Stimulated activated CD8-positive, alpha-beta memory T cell treated with anti-CD3 and anti-CD28 coated beads, Interleukin-12 subunit alpha, Interleukin-12 subunit beta, amount 100 ng/mL, for 1 hour (primary cell): ENCODE results near the gene RGS10.
"Not testable (repeated sequence)": the region's sequence is repeated elsewhere in the genome, so short reads cannot be mapped to it uniquely, and the experiment has no call there.

Experiments
- DNase-seq: peaks from one replicate; pipeline ENCODE4 v3.0.0-alpha.2; 2020; ENCODE audit warnings: low read depth

The RGS10 gene

GRCh38 chr10:119469325-119469707 lies 73.2 kb downstream of the RGS10 start:
- DNase-seq: no peak

GRCh38 chr10:119468542-119469324 lies 73.8 kb downstream of the RGS10 start:
- no peak for DNase-seq

- no peak for DNase-seq
Observed at GRCh38 chr10:119466655-119467054, 75.9 kb downstream of the RGS10 start.

GRCh38 chr10:119466076-119466475 lies 76.4 kb downstream of the RGS10 start:
- DNase-seq: no peak

DNA sequence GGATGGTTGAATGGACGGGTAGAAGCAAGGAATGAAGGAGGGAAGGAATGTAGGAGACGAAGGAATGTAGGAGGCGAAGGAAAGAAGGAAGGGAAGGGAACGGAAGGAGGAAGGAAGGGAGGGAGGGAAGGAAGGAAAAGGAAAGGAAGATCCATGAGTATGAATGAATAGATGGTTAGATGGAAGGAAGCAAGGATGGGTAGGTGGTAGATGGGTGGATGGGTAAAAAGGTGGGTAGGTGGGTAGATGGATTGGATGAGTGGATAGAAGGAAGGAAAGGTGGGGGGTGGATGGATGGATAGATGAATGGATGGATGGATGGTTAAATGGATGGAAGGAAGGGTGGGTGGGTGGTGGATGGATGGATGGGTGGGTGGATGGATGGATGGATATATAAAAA lies 77.4 kb downstream of the RGS10 start:
- DNase-seq: no peak

GRCh38 chr10:119463195-119463594 lies 79.3 kb downstream of the RGS10 start:
- not testable (repeated sequence) for DNase-seq

DNA sequence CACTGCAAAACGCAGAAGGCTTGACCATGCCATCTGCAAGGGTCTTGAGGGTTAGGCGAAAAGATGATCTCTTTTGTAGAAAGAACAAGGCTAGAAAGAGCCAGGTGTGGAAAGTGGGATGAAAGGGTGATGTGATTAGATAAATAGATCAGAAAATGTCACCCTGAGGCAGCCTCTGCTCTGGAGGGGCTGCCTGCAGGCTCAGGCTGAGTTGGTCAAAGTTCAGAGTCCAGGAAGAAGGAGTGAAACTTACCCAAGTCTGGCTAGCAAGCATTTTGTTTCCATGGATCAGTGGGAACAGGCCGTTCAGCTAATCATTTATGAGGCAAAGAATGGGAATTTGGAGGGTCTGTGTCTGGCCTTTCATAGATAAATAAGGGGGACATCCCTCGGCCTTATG lies 79.7 kb downstream of the RGS10 start:
- DNase-seq: no peak

DNA sequence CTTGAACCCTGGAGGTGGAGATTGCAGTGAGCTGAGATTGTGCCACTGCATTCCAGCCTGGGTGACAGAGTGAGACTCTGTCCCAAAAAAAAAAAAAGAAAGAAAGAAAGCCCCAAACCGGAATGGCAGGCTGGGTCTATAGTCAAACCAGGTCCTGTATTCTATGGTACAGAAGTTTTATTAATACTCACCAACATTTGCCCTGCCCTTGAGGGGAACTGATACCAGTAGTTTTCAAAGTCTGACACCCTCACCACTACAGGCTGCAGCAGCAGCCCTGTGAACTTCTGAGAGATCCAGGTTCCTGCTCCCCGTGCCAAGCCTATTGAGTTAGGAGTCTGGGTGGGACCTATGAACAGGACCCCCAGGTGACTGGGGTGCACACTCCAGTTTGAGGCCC lies 80.6 kb downstream of the RGS10 start:
- no peak for DNase-seq

DNA sequence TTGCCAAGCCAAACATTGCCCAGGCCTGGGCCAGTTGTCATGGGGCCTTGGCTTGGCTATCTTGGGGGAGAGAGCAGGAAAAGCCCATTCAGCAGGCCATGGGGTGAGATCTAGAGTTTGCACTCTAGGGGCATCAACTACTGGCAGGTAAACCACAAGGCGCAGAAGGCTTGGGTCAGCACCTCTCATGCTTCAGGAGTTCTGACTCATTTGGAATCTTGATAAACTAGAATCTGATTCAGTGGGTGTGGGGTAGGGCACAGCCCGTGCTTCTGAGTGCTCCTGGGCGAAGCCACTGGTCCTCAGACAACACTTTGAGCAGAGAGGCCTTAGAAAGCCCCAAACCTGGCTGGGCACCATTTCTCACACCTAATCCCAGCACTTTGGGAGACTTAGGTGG lies 81.1 kb downstream of the RGS10 start:
- no peak for DNase-seq

DNA sequence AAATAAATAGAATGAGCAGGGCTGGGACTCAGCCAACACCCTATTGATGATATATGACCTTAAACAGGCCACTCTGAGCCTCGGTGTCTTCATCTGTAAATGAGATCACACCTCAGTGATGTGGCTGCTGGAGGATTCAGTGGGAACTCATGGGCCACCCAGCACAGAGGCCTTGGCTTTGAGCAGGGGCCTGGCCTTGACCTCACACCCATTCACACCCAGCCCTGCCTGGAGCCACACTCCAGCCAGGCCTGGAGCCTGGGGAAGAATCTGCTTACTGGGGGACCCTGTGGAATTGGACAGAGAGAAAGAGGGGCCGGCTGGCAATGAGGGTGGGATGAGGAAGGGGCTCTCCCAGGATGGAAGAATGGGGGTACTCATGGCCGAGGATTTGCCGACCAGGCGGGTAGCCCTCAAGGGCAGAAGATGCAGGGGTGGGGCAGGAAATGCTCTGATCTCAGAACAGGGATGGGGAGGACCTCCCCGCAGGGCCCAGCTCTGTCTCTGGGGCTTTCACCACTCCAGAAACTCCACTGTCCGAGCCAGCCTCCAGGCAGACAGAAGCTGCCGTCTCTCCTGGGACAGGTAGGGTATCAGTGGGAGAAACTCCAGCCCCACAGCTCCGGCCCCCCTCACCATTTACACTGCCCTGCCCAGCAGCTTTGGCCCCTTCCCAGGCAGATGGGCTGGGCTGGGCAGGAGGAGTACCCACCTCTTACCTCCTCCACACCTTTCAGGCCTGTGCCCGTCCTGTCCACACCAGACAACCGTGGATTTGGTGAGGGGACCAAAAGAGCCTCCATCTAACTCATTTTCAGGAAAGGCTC lies 81.9 kb downstream of the RGS10 start:
- DNase-seq: no peak

- no peak for DNase-seq
Observed at GRCh38 chr10:119459681-119460340, 82.7 kb downstream of the RGS10 start.

GRCh38 chr10:119457966-119458766 lies 84.4 kb downstream of the RGS10 start:
- no peak for DNase-seq

DNA sequence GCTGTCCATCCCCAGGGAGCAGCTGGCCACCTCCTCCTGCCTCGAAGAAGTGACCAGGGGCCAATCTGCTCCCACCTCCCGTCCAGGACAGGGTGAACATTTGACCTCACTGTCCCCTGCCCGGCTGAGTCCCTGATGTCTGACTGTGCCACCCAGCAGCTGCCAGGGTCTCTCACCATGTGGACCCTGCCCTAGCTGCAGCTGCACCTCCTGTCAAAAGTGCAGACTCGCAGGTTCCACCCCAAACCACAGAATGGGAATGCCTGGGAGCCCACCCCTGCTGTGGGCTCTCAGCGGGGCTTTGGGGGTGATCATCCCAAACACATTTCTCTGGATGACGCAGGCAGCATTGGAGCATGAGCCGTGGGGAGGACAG lies 86.1 kb downstream of the RGS10 start:
- no peak for DNase-seq

GRCh38 chr10:119455609-119456434 lies 86.7 kb downstream of the RGS10 start:
- no peak for DNase-seq

GRCh38 chr10:119454990-119455389 lies 87.5 kb downstream of the RGS10 start:
- no peak for DNase-seq

- no peak for DNase-seq
Observed at GRCh38 chr10:119454316-119454715, 88.2 kb downstream of the RGS10 start.

DNA sequence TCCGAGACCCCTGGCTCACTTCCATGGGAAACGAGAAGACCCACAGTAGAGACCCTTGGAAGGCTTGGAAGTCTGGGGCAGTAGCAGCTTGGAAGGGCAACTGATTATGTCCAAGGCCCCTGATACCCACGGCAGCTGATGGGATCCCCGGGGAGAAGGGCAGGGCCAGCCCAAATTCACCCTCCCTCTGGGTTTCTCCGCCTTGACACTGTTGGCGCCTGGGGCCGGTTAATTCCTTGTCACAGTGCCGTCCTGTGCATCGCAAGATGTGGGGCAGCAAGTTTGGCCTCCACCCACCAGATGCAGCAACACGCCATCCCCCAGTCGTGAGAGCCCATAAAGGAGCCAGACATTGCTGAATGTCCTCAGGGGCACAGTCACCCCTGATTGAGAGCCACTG lies 89.2 kb downstream of the RGS10 start:
- DNase-seq: no peak

DNA sequence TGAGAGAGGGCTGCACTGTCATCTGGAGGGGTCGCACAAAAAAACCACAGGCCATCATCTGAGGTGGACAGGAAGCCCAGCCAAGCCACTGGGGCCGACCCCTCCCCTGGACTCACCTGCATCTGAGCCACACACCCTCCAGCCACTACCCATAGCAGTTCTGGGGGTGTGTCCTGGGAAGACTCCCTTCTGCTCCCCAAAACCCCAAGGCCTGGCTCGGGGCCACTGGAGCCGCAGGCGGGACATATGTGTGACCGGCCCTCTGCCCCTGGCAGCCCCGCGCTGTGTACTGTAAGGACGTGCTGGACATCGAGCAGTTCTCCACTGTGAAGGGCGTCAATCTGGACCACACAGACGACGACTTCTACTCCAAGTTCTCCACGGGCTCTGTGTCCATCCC lies 90.1 kb downstream of the RGS10 start:
- DNase-seq: no peak

GRCh38 chr10:119451300-119451896 lies 91.1 kb downstream of the RGS10 start:
- DNase-seq: no peak

- DNase-seq: no peak
Observed at GRCh38 chr10:119450606-119451299, 91.8 kb downstream of the RGS10 start.
